NCI-H146 treated with DMSO at 0.1 percent for 48 hours (cell line): Measurements from ENCODE around the gene RNF220.
A peak's percentile ranks its signal among the peaks of the same experiment; 100 is the strongest.

Experiments
- DNase-seq: peaks from one replicate; lab custom pipeline; 2025; ENCODE audit not compliant: unreplicated experiment; lab: John Stamatoyannopoulos, UW

The RNF220 gene

DNA sequence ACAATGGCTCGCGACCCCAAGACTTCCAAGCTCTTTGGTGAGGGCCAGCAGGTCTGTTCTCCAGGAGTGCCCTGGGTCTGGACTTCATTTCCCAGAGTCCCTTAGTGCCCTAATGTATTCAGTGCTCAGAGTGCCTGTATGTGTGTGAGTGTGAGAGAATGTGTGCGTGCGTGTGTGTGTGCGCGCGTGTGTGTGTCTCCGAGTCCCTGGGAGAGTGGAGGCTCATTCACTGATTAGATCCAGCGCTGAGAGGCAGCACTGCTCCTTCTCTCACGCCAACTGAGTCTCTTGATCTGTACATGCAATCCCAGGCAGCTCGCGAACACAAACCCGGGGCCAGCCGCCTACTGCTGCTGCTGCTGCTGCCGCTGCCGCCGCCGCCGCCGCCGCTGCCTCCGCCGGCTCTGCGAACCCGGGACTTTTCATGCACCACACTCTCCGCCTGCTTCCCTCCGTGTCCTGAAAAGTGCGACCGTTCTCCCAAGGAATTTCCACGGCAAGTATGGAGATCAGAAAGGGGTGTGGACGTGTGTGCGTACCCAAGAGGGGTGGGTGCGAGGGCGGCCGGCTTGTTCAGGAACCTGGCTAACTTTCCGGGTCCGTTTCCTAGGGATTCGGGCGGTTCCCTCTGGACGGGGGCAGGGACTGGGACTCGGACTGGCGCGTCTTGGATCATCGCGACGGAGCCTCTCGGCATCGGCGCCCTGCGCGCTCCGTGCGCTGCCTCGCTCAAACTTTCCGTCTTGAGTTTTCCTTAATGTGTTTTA is at the start of gene RNF220:
Gene RNF220, plus strand, starts transcription at position 225 of the 767 bp plus-strand sequence.
- peak; percentile 59 for DNase-seq

DNA sequence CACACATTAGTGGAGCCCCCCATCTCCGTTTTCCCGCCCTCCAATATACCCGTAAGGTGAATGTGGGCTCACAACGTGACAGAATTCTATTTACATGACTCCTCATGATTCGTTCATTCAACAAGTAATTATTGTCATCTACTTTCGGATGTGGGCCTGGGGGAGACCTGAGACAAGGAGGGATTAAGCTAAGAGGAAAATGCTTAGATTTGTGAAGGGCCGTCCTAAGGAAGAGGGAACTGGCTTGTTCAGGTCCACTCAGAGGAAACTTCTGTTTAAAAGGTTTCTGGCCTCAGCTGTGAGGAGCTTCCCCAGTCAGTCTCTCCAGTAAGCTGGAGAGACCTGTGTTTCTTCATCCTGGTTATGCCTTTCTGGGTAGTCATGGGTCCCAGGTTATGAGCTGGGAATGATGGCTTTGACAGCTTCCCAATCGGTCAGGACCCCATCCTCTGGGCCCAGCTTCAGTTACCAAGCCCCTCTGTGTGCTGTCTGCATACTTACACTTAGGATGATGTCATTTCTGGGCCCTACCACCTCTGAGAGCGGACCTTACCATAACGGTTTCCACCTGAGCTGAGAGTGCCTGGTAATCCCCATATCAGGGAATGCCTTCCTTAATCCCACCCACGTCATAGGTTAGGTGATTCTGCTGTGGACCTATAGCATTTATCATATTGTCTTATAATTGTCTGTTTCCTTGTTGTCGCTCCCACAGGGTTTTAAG is 49.3 kb upstream of the RNF220 start:
- DNase-seq = no peak

- DNase-seq = no peak
These were observed 47.3 kb upstream of the RNF220 start for GRCh38 chr1:44357710-44358109.

GRCh38 chr1:44359234-44359935 is 45.7 kb upstream of the RNF220 start:
- DNase-seq = no peak

- no peak for DNase-seq
These were observed 43.6 kb upstream of the RNF220 start for GRCh38 chr1:44361478-44361877.

GRCh38 chr1:44366371-44366975 is 38.6 kb upstream of the RNF220 start:
- DNase-seq = no peak

GRCh38 chr1:44367944-44368343 is 37.1 kb upstream of the RNF220 start:
- DNase-seq = no peak

DNA sequence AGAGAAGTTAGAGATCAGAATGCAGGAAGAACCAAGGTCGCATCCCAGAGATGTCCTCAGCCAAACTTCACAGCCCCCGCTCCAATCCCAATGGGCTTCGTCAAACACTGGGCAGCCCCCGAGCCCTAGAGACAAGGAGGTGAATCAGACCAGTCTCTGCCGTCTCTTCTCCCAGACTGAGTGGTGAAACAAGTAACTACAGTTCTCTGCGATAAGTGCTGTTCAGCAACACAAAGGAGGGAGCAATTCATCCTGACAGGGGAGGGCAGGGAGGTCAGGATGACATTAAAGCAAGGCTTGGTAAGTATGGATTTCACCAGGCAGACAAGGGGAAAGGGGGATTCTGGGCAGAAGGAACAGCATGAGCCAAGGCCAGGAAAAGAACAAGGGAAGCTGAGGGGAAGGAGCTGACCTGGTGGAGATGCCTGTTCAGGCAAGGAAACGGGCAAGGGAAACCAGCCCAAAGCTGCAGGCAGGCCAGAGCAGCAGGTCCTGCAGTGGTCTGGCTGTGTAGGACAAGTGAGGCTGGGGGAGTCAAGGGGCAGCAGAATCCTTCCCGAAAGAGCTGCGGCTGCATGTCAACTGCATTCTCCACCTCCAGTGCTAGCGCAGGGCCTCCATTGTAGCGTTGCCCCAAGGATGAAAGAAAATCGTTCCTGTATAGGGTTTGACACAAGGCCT is 36.4 kb upstream of the RNF220 start:
- DNase-seq = no peak

DNA sequence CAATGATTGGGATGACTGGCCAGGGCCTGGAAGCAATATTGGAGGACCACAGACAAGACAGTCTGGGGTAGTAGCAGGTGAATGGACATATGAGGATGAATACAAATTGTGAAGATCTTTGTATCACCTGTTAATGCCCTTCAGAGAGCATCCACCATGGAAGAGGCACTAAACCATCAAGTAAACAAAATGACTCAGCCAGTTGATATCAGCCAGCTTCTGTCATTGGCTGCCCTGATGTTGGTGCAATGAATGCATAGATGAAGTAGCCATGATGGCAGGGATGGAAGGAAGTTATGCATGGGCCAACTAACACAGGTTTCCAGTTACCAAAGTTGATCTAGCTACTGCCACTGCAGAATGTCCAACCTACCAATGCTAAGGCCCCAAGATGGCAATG is 33.8 kb upstream of the RNF220 start:
- no peak for DNase-seq

- no peak for DNase-seq
These were observed 29.5 kb upstream of the RNF220 start for GRCh38 chr1:44375547-44375946.

DNA sequence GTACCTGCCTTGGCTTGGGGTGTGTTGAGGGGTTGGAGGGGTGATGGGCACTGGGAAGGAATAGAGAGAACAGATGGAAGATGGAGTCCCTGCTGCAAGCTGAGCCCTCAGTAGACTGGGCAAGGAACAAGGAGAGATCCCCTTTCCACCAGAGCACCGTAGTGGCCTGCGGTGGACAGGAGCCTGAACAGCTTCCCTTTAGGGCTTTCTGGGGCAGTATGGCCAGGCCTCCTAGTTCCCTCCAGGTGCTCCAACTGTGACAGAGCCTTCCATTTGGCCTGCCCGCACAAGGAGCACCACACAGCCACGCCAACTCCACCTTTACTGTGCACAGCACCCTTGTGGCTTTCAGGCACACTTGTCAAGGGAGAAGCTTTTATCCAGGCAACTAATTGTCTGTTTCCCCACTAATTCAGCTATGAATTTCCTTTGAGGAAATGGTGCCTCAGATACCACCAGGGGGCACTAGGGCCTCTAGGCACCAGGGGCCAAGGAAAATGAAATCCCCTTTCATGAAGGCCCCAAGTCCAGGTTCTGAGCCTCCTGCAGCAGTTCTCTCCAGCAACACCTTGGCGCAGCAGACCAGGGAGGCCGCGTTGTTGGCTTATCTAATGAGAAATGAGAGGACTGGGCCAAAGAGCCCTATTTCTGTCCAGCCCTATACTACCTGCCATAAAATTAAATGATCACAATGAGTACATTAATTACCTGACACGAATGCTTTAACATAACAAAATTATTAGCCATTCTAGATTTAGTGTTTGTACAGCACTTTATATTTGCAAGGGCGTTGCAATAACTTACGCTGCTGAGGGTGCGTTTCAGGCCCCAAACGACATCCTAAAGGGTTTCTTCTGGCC is 26.9 kb upstream of the RNF220 start:
- DNase-seq = peak; percentile 38

- DNase-seq = no peak
These were observed 24.3 kb upstream of the RNF220 start for GRCh38 chr1:44380666-44381177.

GRCh38 chr1:44388551-44388950 is 16.5 kb upstream of the RNF220 start:
- DNase-seq = no peak

GRCh38 chr1:44389437-44389836 is 15.6 kb upstream of the RNF220 start:
- peak; percentile 38 for DNase-seq

GRCh38 chr1:44390277-44390676 is 14.8 kb upstream of the RNF220 start:
- DNase-seq = no peak

- DNase-seq = no peak
These were observed 3.5 kb upstream of the RNF220 start for GRCh38 chr1:44401256-44402228.

GRCh38 chr1:44405798-44406736 is 1.0 kb downstream of the RNF220 start:
- DNase-seq = peak; percentile 17
